NCI-H187 treated with DMSO at 0.1 percent for 48 hours (cell line): ENCODE results near the gene CCSER1.

Experiments
- DNase-seq: peaks from one replicate; lab custom pipeline; 2025; lab: John Stamatoyannopoulos, UW

The CCSER1 gene

GRCh38 chr4:90570615-90571014 lies 443.4 kb downstream of the CCSER1 start:
- no peak for DNase-seq

GRCh38 chr4:90572996-90573395 lies 445.8 kb downstream of the CCSER1 start:
- DNase-seq: no peak

- no peak for DNase-seq
Measured at GRCh38 chr4:90575371-90575770, 448.2 kb downstream of the CCSER1 start.

- no peak for DNase-seq
Measured at GRCh38 chr4:90580326-90580725, 453.1 kb downstream of the CCSER1 start.

- DNase-seq: no peak
Measured at GRCh38 chr4:90582087-90582486, 454.9 kb downstream of the CCSER1 start.

- no peak for DNase-seq
Measured at GRCh38 chr4:90584051-90584450, 456.9 kb downstream of the CCSER1 start.

GRCh38 chr4:90585961-90586360 lies 458.8 kb downstream of the CCSER1 start:
- no peak for DNase-seq

- no peak for DNase-seq
Measured at GRCh38 chr4:90586799-90587198, 459.6 kb downstream of the CCSER1 start.

- DNase-seq: no peak
Measured at GRCh38 chr4:90597927-90598326, 470.7 kb downstream of the CCSER1 start.

- no peak for DNase-seq
Measured at GRCh38 chr4:90598741-90599140, 471.5 kb downstream of the CCSER1 start.

GRCh38 chr4:90602726-90603125 lies 475.5 kb downstream of the CCSER1 start:
- DNase-seq: peak; percentile 95

GRCh38 chr4:90603540-90603939 lies 476.3 kb downstream of the CCSER1 start:
- no peak for DNase-seq

GRCh38 chr4:90606781-90607180 lies 479.6 kb downstream of the CCSER1 start:
- no peak for DNase-seq

- no peak for DNase-seq
Measured at GRCh38 chr4:90614371-90614770, 487.2 kb downstream of the CCSER1 start.

GRCh38 chr4:90621080-90621479 lies 493.9 kb downstream of the CCSER1 start:
- no peak for DNase-seq

GRCh38 chr4:90624781-90625180 lies 497.6 kb downstream of the CCSER1 start:
- DNase-seq: no peak

GRCh38 chr4:90641861-90642599 lies 514.8 kb downstream of the CCSER1 start:
- DNase-seq: no peak

- no peak for DNase-seq
Measured at GRCh38 chr4:90643156-90643555, 516.0 kb downstream of the CCSER1 start.

- DNase-seq: no peak
Measured at GRCh38 chr4:90648311-90648710, 521.1 kb downstream of the CCSER1 start.

- DNase-seq: no peak
Measured at GRCh38 chr4:90648791-90649190, 521.6 kb downstream of the CCSER1 start.

GRCh38 chr4:90660672-90661071 lies 533.5 kb downstream of the CCSER1 start:
- no peak for DNase-seq

- DNase-seq: no peak
Measured at GRCh38 chr4:90670183-90670582, 543.0 kb downstream of the CCSER1 start.

GRCh38 chr4:90689739-90690138 lies 562.5 kb downstream of the CCSER1 start:
- no peak for DNase-seq

GRCh38 chr4:90695411-90695810 lies 568.2 kb downstream of the CCSER1 start:
- no peak for DNase-seq
